ENCODE measurements around the gene CYB561D2. TPM values are rescaled to one million over a fixed set of nuclear protein-coding genes. Genes with fewer than 3 reads are reported as not detected.

CYB561D2 gene
- total RNA-seq, 4 donors from 2014 or later: 5.4 to 12.4 (median 8.1) TPM

DNA sequence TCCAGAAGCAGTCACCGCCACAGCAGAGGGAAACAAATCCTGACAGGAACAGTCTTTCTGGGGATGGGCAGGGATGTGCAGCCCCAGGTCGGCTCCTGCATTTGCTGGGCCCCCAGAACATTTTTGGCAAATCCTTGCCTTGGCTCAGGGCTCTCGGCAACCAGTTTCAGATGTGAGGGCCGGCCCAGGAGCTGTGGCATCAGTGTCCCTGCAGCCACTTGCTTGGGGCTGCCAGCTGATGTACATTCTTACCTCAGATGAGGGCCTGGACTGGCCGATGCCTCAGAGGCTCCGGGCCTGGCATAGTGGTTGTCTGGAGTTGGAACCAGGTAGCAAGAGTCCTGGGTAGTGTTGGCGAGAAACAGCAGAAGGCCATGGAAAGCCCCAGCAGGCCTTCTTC lies 4.2 kb downstream of the CYB561D2 start:
- Histone ChIP-seq H3K36me3 (peaks cover 14 to 57% (median 38%) of the 10 kb centered on the region in 4 donors), H3K27ac (replicated peaks in 1 of 4) (no peak overlapping the region), H3K27me3 (no peaks in the 10 kb centered on the region), H3K9me3 (no peaks in the 10 kb centered on the region), H3K4me1 (peaks cover 54 to 81% (median 62%) of the 10 kb centered on the region in 4 donors), H3K4me3 (no peak overlapping the region)
- TF ChIP-seq, protein P1, sequence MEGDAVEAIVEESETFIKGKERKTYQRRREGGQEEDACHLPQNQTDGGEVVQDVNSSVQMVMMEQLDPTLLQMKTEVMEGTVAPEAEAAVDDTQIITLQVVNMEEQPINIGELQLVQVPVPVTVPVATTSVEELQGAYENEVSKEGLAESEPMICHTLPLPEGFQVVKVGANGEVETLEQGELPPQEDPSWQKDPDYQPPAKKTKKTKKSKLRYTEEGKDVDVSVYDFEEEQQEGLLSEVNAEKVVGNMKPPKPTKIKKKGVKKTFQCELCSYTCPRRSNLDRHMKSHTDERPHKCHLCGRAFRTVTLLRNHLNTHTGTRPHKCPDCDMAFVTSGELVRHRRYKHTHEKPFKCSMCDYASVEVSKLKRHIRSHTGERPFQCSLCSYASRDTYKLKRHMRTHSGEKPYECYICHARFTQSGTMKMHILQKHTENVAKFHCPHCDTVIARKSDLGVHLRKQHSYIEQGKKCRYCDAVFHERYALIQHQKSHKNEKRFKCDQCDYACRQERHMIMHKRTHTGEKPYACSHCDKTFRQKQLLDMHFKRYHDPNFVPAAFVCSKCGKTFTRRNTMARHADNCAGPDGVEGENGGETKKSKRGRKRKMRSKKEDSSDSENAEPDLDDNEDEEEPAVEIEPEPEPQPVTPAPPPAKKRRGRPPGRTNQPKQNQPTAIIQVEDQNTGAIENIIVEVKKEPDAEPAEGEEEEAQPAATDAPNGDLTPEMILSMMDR (IDR thresholded peaks at IDR 0.05): no peak
- no peak for TF ChIP-seq POLR2A (IDR thresholded peaks at IDR 0.05; ENCODE audit: low read depth)
- TF ChIP-seq POLR2AphosphoS5 (IDR thresholded peaks at IDR 0.05): no peak
- TF ChIP-seq EP300 (IDR thresholded peaks at IDR 0.05): no peak
- DNase-seq (ENCODE audit: extremely low spot score): no peak
- 84% methylated on average over 2 of the region's 7 CpGs for WGBS
- intact Hi-C loops (cut with DNase I): no loop called here

DNA sequence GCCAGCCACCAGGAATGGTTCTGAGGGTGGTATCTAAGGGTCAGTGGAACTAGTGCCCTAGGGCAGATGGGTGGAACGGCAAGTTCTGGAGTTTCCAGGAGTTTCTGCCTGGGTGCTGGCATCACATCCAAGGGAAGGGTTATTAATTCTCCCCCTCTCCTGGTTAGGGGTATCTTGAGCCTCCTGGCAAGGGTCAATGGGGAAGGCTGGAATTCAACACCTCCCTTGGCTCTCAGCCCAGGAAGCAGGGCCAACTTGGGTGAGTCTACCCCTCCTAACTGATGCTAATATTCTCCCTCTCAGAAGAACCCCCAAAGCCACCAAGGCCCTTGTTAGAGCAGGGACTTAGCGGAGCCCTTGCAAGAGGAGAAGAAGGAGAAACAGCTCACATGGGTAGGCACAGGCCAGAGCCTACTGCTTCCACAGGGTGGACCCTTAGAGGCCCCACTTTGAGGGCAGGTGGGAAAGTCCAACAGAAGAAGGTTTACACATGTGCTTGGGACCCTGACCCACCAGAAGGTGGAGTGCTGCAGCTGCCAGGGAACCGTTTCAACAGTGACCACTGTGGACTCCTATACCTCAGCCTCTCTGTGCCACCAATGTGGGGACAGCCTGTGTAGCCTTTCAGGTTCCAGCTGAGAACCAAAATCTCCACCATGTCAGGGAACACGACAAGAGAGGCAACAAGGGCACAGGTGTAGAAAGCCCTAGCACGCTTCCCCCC lies 5.3 kb downstream of the CYB561D2 start:
- DNase-seq (ENCODE audit: extremely low spot score): no peak
- H3K4me3 ChIP-seq: peak overlapping the region; percentile 70 to 77 (median 74)
- peak overlapping the region; percentile 15 to 85 (median 16) for H3K27ac ChIP-seq (replicated peaks in 1 of 4)
- TF ChIP-seq POLR2AphosphoS5 (IDR thresholded peaks at IDR 0.05): no peak
- no peak for TF ChIP-seq EP300 (IDR thresholded peaks at IDR 0.05)
- no peak for TF ChIP-seq POLR2A (IDR thresholded peaks at IDR 0.05; ENCODE audit: low read depth)
- intact Hi-C loops (cut with DNase I): no loop called here
- no peaks in the 10 kb centered on the region for H3K27me3 ChIP-seq
- H3K4me1 ChIP-seq: peaks cover 49 to 77% (median 56%) of the 10 kb centered on the region in 4 donors
- 71% methylated on average over 5 of the region's 5 CpGs for WGBS
- H3K9me3 ChIP-seq: no peaks in the 10 kb centered on the region
- H3K36me3 ChIP-seq: peaks cover 14 to 57% (median 38%) of the 10 kb centered on the region in 4 donors

DNA sequence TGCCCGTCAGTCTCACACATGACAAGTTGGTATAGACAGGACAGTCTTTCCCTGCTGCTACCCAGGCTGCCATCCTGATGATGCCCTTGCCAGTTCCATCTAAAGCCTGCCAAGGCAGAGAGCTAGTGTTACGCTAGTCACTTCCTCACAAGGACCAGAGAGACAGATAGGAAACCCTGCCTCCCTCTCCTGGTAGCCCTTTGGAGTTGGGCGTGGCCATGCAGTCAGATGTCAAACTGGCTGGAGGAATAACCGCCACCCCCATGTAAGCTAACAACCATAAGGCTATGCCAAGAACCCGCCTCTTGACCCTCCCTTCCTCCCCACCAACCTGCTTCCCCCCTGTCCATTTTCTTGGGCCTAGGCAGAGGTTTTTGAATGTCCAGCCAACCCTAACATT lies 5.9 kb downstream of the CYB561D2 start:
- peaks cover 43 to 72% (median 50%) of the 10 kb centered on the region in 4 donors for H3K4me1 ChIP-seq
- H3K9me3 ChIP-seq: no peaks in the 10 kb centered on the region
- no peak for DNase-seq (ENCODE audit: extremely low spot score)
- TF ChIP-seq EP300 (IDR thresholded peaks at IDR 0.05) (no peak), POLR2A (IDR thresholded peaks at IDR 0.05; ENCODE audit: low read depth) (no peak), POLR2AphosphoS5 (IDR thresholded peaks at IDR 0.05) (no peak)
- TF ChIP-seq, protein P1 (IDR thresholded peaks at IDR 0.05): no peak
- intact Hi-C loops (cut with DNase I): no loop called here
- 56% methylated on average over 5 of the region's 5 CpGs for WGBS
- peak overlapping the region; percentile 15 to 91 (median 54) for H3K27ac ChIP-seq (replicated peaks in 1 of 4)
- no peaks in the 10 kb centered on the region for H3K27me3 ChIP-seq
- peak overlapping the region; percentile 70 to 77 (median 74) for H3K4me3 ChIP-seq
- peaks cover 14 to 57% (median 38%) of the 10 kb centered on the region in 4 donors for H3K36me3 ChIP-seq

DNA sequence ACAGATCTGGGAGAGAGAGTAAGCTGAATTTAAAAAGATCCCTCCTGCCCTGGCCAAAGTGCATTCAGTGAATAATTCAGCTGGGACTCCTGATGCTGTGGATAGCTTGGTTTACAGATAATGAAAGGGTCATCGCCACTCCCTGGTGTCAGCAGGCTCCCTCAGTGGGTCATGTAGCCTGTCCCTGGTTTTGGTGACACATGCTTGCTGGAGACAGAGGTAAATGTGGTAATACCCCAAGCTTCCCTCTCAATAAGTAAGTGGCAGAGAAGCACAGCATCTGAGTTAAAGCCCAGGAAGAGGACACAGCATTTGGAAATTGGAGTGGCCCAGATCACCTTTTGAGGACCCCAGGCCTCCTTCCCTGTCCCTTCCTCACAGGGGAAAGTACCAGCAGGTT lies 6.8 kb downstream of the CYB561D2 start:
- Histone ChIP-seq H3K27me3 (no peaks in the 10 kb centered on the region), H3K27ac (replicated peaks in 1 of 4) (peak overlapping the region; percentile 23 to 91 (median 86)), H3K9me3 (no peaks in the 10 kb centered on the region), H3K4me3 (peak overlapping the region; percentile 70 to 77 (median 74)), H3K36me3 (peaks cover 14 to 57% (median 38%) of the 10 kb centered on the region in 4 donors), H3K4me1 (peaks cover 40 to 65% (median 44%) of the 10 kb centered on the region in 4 donors)
- WGBS: 83% methylated on average over 1 of the region's 1 CpG
- DNase-seq (ENCODE audit: extremely low spot score): no peak
- intact Hi-C loops (cut with DNase I): no loop called here
- no peak for TF ChIP-seq EP300 (IDR thresholded peaks at IDR 0.05)

DNA sequence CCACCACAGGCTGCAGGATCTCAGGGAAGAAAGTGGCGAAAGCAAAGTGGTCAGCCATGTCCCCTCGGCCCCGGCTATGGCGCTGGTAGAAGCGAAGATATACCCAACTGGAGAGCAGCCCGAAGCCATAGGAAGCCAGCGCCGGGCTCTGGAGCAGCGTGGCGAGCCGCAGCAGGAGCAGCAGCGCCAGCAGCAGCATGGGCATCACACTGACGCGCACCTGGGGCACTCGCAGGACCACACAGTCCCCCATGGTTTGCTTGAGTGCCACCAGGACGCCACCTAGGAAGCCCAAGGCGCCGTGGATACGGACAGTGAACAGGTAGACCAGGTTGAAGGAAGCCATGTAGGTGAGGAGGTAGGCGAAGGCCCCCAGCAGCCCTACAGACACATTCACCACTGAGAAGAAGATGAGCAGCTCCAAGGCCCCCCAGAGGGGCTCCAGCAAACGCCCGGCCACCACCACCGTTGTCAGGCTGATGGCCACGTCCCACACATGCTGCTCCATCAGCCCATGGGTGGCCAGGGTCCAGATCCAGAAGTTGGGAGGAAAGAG lies 7.8 kb downstream of the CYB561D2 start:
- Histone ChIP-seq H3K36me3 (peaks cover 14 to 48% (median 30%) of the 10 kb centered on the region in 4 donors), H3K27me3 (no peaks in the 10 kb centered on the region), H3K27ac (replicated peaks in 1 of 4) (peak overlapping the region; percentile 85 to 91 (median 86)), H3K9me3 (no peaks in the 10 kb centered on the region), H3K4me1 (peaks cover 40 to 60% (median 43%) of the 10 kb centered on the region in 4 donors), H3K4me3 (peak overlapping the region; percentile 70 to 77 (median 74))
- no peak for DNase-seq (ENCODE audit: extremely low spot score)
- intact Hi-C loops (cut with DNase I): no loop called here
- TF ChIP-seq EP300 (IDR thresholded peaks at IDR 0.05): no peak
- no peak for TF ChIP-seq POLR2AphosphoS5 (IDR thresholded peaks at IDR 0.05)
- TF ChIP-seq, protein P1 (IDR thresholded peaks at IDR 0.05): no peak
- no peak for TF ChIP-seq POLR2A (IDR thresholded peaks at IDR 0.05; ENCODE audit: low read depth)
- 74% methylated on average over 8 of the region's 24 CpGs for WGBS

Measured in esophagus muscularis mucosa (tissue), 4 donors.